Upper lobe of left lung (tissue), 6 donors: ENCODE measurements around the gene MYO1C. TPM values are rescaled to one million over a fixed set of nuclear protein-coding genes. Genes with fewer than 3 reads are reported as not detected.

Experiments used
- ATAC-seq, 2 donors: fragments of 200-7000 bp; cut with Tn5 transposase; one replicate each; pipeline ENCODE4 v1.9.1; 2022; ENCODE audit warnings: mild to moderate bottlenecking in 2 of 2, moderate library complexity in 2 of 2; ENCODE audit not compliant: low FRiP score in 2 of 2
- DNase-seq, 2 donors: peaks; one replicate each; pipeline ENCODE4 v3.0.0-alpha.2; 2019 to 2020
- H3K27ac ChIP-seq, 4 donors: fragments of 200-600 bp; sonication (generic); one replicate each; pipeline ENCODE4 v1.5.1; 2016 to 2019
- H3K27me3 ChIP-seq, 4 donors: fragments of 200-600 bp; sonication (generic); one replicate each; pipeline ENCODE4 v1.5.1; 2017 to 2019
- H3K36me3 ChIP-seq, 4 donors: fragments of 200-600 bp; sonication (generic); one replicate each; pipeline ENCODE4 v1.5.1; 2016 to 2019
- H3K4me1 ChIP-seq, 4 donors: fragments of 200-600 bp; sonication (generic); one replicate each; pipeline ENCODE4 v1.5.1; 2018 to 2019
- H3K4me3 ChIP-seq, 4 donors: fragments of 200-600 bp; sonication (generic); one replicate each; pipeline ENCODE4 v1.5.1; 2017 to 2019; ENCODE audit warnings: mild to moderate bottlenecking in 2 of 4, moderate library complexity in 1 of 4
- H3K9me3 ChIP-seq, 4 donors: fragments of 200-600 bp; sonication (generic); one replicate each; pipeline ENCODE4 v1.5.1; 2018 to 2019
- EP300 ChIP-seq, 4 donors: sonication (generic); formaldehyde crosslinking; IDR thresholded peaks; one replicate each; pipeline ENCODE4 v1.5.1; 2017; ENCODE audit warnings: antibody characterized with exemption in 4 of 4, control low read depth in 2 of 4
- POLR2A ChIP-seq, 4 donors: fragments of 450-650 bp; IDR thresholded peaks; one replicate each; pipeline ENCODE4 v1.5.1; 2016 to 2017; ENCODE audit warnings: antibody characterized with exemption in 4 of 4, mild to moderate bottlenecking in 2 of 4
- POLR2AphosphoS5 ChIP-seq, 2 donors: sonication (generic); formaldehyde crosslinking; IDR thresholded peaks; one replicate each; pipeline ENCODE4 v1.5.1; 2017; ENCODE audit warnings: antibody characterized with exemption in 2 of 2
- WGBS, 2 donors: methylation state at CpG; one replicate each; pipeline ENCODE4 v1.1.5; 2017 to 2018; 5-methylcytosine and 5-hydroxymethylcytosine counted together
- total RNA-seq, 6 donors: library from RNA; depleted of rRNA in 4 of 6; stranded (reverse); fragments of >200 nt in 4 of 6; gene quantifications; one replicate each; pipeline versions ENCODE4 v1.1.0 to v1.2.1, GENCODE V29; 2016 to 2021
- TF ChIP-seq, protein P1 (sequence below), 6 experiments: fragments of 450-650 bp in 4 of 6; fragments of 200-600 bp in 2 of 6; sonication (generic) in 2 of 6; IDR thresholded peaks; one replicate each; pipeline ENCODE4 v1.5.1; 2016 to 2019; ENCODE audit warnings: antibody characterized with exemption in 6 of 6
- donor health status: DM: no; HTN: no; CAD: no; lungs with moderate emphysema.
- donor health status: DM: no; HTN: yes; CAD: no; lungs with severe emphysema.

The MYO1C gene
- total RNA-seq, 6 donors from 2014 or later, result 186 to 358 (median 266) TPM

DNA sequence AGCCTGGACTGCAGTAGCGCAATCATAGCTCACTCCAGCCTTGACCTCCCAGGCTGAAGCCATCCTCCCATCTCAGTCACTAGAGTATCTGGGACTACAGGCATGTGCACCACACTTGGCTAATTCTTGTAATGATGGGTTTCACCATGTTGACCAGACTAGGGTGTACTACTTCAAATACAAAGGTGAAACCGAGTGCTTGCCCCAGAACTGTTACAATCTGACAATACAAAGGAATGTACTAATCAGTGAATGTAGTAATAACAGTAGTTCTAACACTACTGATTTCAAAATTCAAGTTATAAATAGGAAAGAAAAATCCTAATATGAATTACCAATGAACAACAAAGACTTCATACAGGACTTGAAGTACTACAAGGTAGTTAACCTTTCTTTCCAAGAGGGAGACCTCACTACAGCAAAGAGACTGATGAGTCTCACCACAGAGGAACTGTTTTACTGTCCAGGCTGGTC is 60.8 kb downstream of the MYO1C start:
- TF ChIP-seq, protein P1, sequence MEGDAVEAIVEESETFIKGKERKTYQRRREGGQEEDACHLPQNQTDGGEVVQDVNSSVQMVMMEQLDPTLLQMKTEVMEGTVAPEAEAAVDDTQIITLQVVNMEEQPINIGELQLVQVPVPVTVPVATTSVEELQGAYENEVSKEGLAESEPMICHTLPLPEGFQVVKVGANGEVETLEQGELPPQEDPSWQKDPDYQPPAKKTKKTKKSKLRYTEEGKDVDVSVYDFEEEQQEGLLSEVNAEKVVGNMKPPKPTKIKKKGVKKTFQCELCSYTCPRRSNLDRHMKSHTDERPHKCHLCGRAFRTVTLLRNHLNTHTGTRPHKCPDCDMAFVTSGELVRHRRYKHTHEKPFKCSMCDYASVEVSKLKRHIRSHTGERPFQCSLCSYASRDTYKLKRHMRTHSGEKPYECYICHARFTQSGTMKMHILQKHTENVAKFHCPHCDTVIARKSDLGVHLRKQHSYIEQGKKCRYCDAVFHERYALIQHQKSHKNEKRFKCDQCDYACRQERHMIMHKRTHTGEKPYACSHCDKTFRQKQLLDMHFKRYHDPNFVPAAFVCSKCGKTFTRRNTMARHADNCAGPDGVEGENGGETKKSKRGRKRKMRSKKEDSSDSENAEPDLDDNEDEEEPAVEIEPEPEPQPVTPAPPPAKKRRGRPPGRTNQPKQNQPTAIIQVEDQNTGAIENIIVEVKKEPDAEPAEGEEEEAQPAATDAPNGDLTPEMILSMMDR (IDR thresholded peaks at IDR 0.05), result no peak
- TF ChIP-seq POLR2AphosphoS5 (IDR thresholded peaks at IDR 0.05) (no peak), EP300 (IDR thresholded peaks at IDR 0.05) (no peak)
- no peak overlapping the region for H3K27ac ChIP-seq
- ATAC-seq (no peak), DNase-seq (no peak)
- H3K4me1 ChIP-seq, result peaks cover 11 to 13% (median 12%) of the 10 kb centered on the region in 4 donors
- no peak overlapping the region for H3K4me3 ChIP-seq
- peaks cover 9 to 52% (median 26%) of the 10 kb centered on the region in 4 donors for H3K36me3 ChIP-seq
- whole genome bisulfite sequencing, 2 donors, result 73 to 74% methylated on average over 2 of the region's 2 CpGs
- H3K27me3 ChIP-seq, result no peaks in the 10 kb centered on the region
- no peaks in the 10 kb centered on the region for H3K9me3 ChIP-seq

DNA sequence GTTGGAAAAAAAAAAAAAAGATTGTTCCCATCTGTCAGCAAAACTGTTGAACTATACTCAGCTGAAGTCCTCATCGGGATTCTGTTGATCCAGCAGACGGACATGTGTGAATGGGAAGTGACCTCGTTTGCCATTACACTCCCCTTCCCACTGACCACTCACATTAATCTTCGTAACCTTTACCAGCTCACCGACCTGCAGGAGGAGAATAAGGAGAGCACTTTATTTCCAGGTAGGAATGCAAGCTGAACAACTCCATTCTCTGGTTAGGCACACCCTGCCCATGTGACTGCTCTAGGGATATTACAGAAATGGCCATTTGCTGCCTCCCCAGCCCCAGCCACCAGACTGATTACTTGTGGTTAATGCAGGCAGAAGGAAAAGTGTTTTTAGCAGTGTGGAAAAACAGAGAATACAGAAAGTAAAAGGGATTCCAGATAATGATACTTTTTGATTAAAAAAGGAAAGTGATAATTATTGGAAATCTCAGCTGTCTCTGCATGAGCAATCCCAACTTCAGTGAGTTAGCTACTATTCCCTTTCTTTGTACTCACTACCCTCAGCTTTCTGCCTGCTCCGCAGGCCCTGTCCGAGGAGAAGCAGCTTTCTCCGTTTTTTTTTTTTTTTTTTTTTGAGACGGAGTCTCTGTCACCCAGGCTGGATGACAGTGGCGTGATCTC is 68.9 kb downstream of the MYO1C start:
- no peak overlapping the region for H3K4me3 ChIP-seq
- H3K36me3 ChIP-seq, result peaks cover 4 to 60% (median 43%) of the 10 kb centered on the region in 4 donors
- 63 to 72% methylated on average over 10 of the region's 10 CpGs for WGBS, 2 donors
- TF ChIP-seq EP300 (IDR thresholded peaks at IDR 0.05) (peak in 1 of 4 donors; percentile 7), POLR2AphosphoS5 (IDR thresholded peaks at IDR 0.05) (no peak)
- ATAC-seq (peak; percentile 38 to 66), DNase-seq (peak in 1 of 2 donors; percentile 61)
- no peaks in the 10 kb centered on the region for H3K9me3 ChIP-seq
- no peaks in the 10 kb centered on the region for H3K27me3 ChIP-seq
- H3K4me1 ChIP-seq, result peaks cover 0 to 21% (median 9%) of the 10 kb centered on the region in 4 donors
- peak overlapping the region; percentile 12 to 73 (median 59) for H3K27ac ChIP-seq

DNA sequence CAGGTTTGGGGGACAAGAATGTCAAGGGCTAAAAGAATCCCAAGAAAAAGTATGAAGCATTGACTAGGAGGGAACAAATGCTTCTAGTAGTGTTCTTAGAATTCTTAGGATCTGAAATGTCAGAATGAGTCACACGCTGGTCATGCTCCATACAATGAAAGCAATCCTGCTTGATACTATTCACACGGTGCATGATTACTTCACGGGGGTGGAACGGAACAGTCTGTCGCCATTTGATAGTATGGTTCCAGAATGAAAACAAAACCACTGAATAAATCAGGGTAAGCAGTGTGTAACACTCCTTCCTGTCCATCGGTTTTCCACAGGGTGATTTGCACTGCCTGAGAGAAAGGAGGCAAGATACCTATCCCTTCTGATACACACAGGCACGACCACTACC is 69.6 kb downstream of the MYO1C start:
- TF ChIP-seq EP300 (IDR thresholded peaks at IDR 0.05) (peak in 2 of 4 donors; percentile 37 to 69), POLR2A (IDR thresholded peaks at IDR 0.05) (no peak)
- Histone ChIP-seq H3K27me3 (no peaks in the 10 kb centered on the region), H3K4me3 (no peak overlapping the region), H3K9me3 (no peaks in the 10 kb centered on the region), H3K4me1 (peaks cover 0 to 21% (median 9%) of the 10 kb centered on the region in 4 donors), H3K27ac (peak overlapping the region; percentile 12 to 73 (median 59)), H3K36me3 (peaks cover 4 to 63% (median 43%) of the 10 kb centered on the region in 4 donors)
- DNase-seq (peak in 1 of 2 donors; percentile 64), ATAC-seq (peak; percentile 56 to 84)
- 47 to 60% methylated on average over 7 of the region's 7 CpGs for WGBS, 2 donors

DNA sequence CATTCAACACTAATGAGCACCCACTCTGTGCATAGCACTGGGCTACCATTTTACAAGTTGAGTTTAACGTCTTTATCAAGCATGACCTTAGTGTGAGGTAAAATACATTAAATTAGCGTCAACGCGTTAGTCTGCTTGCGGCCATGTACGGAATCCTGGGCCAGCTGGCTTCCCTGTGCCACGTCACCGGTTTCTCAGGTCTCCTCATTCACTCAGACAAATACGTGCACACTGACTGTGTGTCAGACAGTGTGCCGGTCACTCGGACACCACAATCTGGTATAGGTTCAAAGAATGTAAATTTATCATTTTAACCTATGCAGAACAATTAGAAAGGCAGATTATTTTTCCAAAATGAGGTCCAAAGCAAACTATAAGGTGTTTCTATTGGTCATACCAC is 71.0 kb downstream of the MYO1C start:
- Histone ChIP-seq H3K4me1 (peaks cover 0 to 21% (median 9%) of the 10 kb centered on the region in 4 donors), H3K27ac (no peak overlapping the region)
- 96 to 99% methylated on average over 11 of the region's 11 CpGs for WGBS, 2 donors

DNA sequence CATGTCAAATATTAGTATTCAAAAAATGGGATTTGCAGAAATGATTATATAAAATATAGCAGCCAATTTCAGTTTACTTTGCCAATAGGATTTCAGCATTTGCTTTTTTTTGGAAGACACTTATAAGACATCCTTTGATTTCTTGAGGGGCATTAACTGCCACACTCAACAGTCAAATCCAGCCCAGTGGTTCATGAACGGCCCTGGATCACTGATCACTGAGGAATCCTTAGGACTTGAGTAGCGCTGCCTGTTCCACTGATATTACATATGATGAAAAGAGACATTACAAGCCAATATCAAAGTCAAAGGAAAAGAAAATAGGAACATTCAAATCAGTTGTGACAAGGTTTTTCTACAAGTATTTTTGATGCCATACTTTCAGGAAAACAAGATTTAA is 71.5 kb downstream of the MYO1C start:
- WGBS, 2 donors, result 84 to 88% methylated on average over 2 of the region's 2 CpGs
- ATAC-seq (no peak), DNase-seq (no peak)
- peaks cover 0 to 21% (median 9%) of the 10 kb centered on the region in 4 donors for H3K4me1 ChIP-seq
- no peak overlapping the region for H3K4me3 ChIP-seq
- H3K27me3 ChIP-seq, result no peaks in the 10 kb centered on the region
- peaks cover 4 to 67% (median 39%) of the 10 kb centered on the region in 4 donors for H3K36me3 ChIP-seq
- TF ChIP-seq, protein P1 (IDR thresholded peaks at IDR 0.05), result no peak
- TF ChIP-seq POLR2A (IDR thresholded peaks at IDR 0.05), result no peak
- no peak for TF ChIP-seq POLR2AphosphoS5 (IDR thresholded peaks at IDR 0.05)
- TF ChIP-seq EP300 (IDR thresholded peaks at IDR 0.05), result no peak
- H3K27ac ChIP-seq, result no peak overlapping the region
- no peaks in the 10 kb centered on the region for H3K9me3 ChIP-seq

More for the DNA sequence above, 71.0 kb downstream of the MYO1C start:
- TF ChIP-seq POLR2A (IDR thresholded peaks at IDR 0.05) (no peak), EP300 (IDR thresholded peaks at IDR 0.05) (no peak)
- TF ChIP-seq, protein P1 (IDR thresholded peaks at IDR 0.05), result no peak
- Histone ChIP-seq H3K9me3 (no peaks in the 10 kb centered on the region), H3K27me3 (no peaks in the 10 kb centered on the region), H3K4me3 (no peak overlapping the region), H3K36me3 (peaks cover 4 to 70% (median 43%) of the 10 kb centered on the region in 4 donors)
- ATAC-seq (no peak), DNase-seq (no peak)
